ENCODE data around the gene STK39.
"Not testable (repeated sequence)": the region's sequence is repeated elsewhere in the genome, so short reads cannot be mapped to it uniquely, and the experiment has no call there.

The STK39 gene

GRCh38 chr2:168130346-168130745, 117.0 kb downstream of the STK39 start:
- DNase-seq, result no peak

GRCh38 chr2:168127371-168127770, 120.0 kb downstream of the STK39 start:
- no peak for DNase-seq

GRCh38 chr2:168122210-168122609, 125.2 kb downstream of the STK39 start:
- DNase-seq, result not testable (repeated sequence)

- DNase-seq, result no peak
These were observed 126.7 kb downstream of the STK39 start for GRCh38 chr2:168120730-168121129.

GRCh38 chr2:168120310-168120709, 127.1 kb downstream of the STK39 start:
- no peak for DNase-seq

GRCh38 chr2:168119515-168120141, 127.8 kb downstream of the STK39 start:
- peak; percentile 77 for DNase-seq

- DNase-seq, result peak; percentile 93
These were observed 128.5 kb downstream of the STK39 start for GRCh38 chr2:168118733-168119514.

- no peak for DNase-seq
These were observed 130.9 kb downstream of the STK39 start for GRCh38 chr2:168116448-168116847.

- no peak for DNase-seq
These were observed 132.8 kb downstream of the STK39 start for GRCh38 chr2:168114619-168115018.

GRCh38 chr2:168114040-168114439, 133.4 kb downstream of the STK39 start:
- no peak for DNase-seq

GRCh38 chr2:168107322-168107721, 140.1 kb downstream of the STK39 start:
- no peak for DNase-seq

- DNase-seq, result no peak
These were observed 142.2 kb downstream of the STK39 start for GRCh38 chr2:168105127-168105683.

- no peak for DNase-seq
These were observed 150.0 kb downstream of the STK39 start for GRCh38 chr2:168097431-168097830.

- DNase-seq, result no peak
These were observed 151.2 kb downstream of the STK39 start for GRCh38 chr2:168096158-168096557.

- DNase-seq, result no peak
These were observed 155.4 kb downstream of the STK39 start for GRCh38 chr2:168091986-168092385.

- DNase-seq, result no peak
These were observed 156.8 kb downstream of the STK39 start for GRCh38 chr2:168090366-168091135.

GRCh38 chr2:168089200-168089599, 158.2 kb downstream of the STK39 start:
- DNase-seq, result no peak

- DNase-seq, result no peak
These were observed 160.0 kb downstream of the STK39 start for GRCh38 chr2:168087401-168087800.

- DNase-seq, result no peak
These were observed 160.5 kb downstream of the STK39 start for GRCh38 chr2:168086851-168087250.

GRCh38 chr2:168085801-168086361, 161.5 kb downstream of the STK39 start:
- DNase-seq, result no peak

GRCh38 chr2:168084288-168084687, 163.1 kb downstream of the STK39 start:
- no peak for DNase-seq

- DNase-seq, result not testable (repeated sequence)
These were observed 165.9 kb downstream of the STK39 start for GRCh38 chr2:168081452-168081851.

GRCh38 chr2:168079236-168079635, 168.2 kb downstream of the STK39 start:
- no peak for DNase-seq

All from NCI-H2227 treated with DMSO at 0.1 percent for 48 hours (cell line).